Stimulated activated CD8-positive, alpha-beta memory T cell treated with anti-CD3 and anti-CD28 coated beads, Interleukin-4, amount 100 ng/mL, for 4 hours (primary cell): ENCODE data around the gene SURF1.
A peak's percentile ranks its signal among the peaks of the same experiment; 100 is the strongest.
"Not testable (repeated sequence)": the region's sequence is repeated elsewhere in the genome, so short reads cannot be mapped to it uniquely, and the experiment has no call there.

Source experiments
- DNase-seq, 2 donors: peaks; one replicate each; pipeline ENCODE4 v3.0.0-alpha.2; 2020; ENCODE audit warnings: low read depth in 2 of 2, low spot score in 1 of 2

Gene SURF1, protein sequence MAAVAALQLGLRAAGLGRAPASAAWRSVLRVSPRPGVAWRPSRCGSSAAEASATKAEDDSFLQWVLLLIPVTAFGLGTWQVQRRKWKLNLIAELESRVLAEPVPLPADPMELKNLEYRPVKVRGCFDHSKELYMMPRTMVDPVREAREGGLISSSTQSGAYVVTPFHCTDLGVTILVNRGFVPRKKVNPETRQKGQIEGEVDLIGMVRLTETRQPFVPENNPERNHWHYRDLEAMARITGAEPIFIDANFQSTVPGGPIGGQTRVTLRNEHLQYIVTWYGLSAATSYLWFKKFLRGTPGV

GRCh38 chr9:133356391-133357091 lies at the start of gene SURF1, which contains the start of gene SURF2:
Gene SURF1, minus strand, starts transcription at chr9:133356487. Its CDS starts 34 bp downstream, at chr9:133356453.
Gene SURF2, plus strand, starts transcription at chr9:133356550. Its CDS starts 43 bp downstream, at chr9:133356593.
- DNase-seq: peak; percentile 70 to 81

DNA sequence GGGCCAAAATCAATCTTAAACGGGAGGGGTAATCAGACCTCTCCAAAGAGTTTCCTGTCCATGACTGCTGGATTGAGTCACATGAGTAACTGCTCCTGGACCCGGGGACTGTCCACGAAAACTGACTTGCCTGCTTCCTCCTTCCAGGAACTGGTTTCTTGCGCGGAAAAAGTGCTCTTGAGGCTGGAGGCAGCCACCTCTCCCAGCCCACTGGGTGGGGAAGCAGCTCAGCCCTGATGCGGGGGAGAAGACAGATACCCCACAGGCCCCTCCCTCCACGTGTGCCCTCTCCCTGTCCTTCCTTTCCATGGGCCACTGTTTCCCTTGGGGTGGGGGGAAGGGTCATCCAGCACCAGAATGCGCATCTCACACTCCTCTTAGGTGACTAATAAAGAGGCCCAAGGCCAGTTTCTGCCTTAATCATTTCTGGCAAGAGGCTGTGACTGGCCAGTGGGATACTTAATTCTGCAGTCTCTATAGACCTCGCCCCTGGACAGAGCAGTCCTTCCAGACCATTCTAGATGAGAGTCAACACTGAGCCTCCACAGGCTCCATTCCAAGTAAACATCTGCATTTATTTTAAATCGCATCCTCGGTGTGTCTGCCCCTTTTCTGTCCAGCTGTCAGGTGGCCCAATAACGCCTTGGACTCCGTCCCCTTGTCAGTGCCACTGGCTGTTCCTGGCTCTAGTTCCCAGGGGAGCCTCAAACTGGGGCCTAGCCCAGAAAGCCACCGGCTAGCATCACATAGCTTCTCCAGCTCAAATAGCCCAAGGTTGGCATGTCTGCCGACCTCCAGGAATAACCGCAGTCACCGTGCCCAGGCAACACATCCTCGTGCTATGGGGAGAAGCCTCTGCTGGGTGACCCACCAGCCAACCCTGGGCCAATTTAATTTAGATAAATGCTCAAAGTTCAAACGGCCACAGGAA lies 49.5 kb upstream of the SURF1 start:
- no peak for DNase-seq

DNA sequence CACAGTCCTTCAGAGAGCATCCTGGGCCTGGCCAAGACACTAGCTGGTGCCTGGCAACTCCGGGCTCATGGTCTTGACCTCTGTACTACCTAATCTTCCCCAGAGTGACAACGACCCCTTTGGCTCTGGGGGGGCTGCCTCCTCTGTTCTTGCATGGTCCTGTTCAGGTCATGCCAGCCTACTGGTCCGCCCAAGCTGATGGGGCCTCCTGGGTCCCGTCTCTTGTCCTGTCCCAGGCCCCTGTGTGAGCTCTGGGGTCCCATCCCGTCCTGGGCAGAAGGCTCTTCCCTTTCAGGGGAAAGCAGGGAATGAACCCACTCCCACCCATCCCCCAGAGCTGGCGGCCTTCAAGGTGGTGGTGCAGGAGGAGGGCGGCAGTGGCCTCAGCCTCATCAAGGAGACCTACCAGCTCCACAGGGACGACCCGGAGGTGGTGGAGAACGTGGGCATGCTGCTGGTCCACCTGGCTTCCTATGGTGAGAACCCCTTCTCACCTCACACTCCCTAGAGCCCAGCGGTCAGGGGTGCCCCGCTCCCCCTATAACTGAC lies 48.2 kb upstream of the SURF1 start:
- no peak for DNase-seq

DNA sequence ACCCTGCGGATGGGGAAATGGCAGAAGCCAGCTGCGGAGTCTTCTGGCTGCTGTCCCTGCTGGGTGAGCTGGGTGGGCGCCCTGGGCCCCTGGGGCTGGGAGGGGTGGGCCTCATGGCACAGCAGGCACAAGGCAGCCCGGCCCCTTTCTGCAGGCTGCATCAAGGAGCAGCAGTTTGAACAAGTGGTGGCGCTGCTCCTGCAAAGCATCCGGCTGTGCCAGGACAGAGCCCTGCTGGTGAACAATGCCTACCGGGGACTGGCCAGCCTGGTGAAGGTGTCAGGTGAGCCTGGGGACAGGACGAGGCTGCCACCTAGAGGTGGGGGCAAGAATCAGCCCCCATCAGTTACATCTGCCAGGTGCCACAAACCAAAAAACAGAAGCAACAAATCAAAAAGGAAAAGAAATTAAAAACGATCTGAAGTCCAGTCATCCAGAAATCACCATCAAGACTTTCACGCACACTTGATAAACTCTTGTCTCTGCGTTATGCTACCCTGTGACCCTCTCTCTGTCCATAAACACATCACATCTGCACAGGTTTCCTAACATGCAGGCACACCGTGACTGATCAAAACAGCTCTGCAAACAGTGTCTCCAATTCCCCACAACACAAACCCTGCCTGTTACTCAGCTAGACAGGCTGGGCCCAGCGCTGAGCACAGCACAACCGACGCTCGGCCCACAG lies 47.6 kb upstream of the SURF1 start:
- DNase-seq: peak; percentile 17 to 20

GRCh38 chr9:133402689-133403088 lies 46.4 kb upstream of the SURF1 start:
- no peak for DNase-seq

GRCh38 chr9:133401588-133401987 lies 45.3 kb upstream of the SURF1 start:
- DNase-seq: no peak

DNA sequence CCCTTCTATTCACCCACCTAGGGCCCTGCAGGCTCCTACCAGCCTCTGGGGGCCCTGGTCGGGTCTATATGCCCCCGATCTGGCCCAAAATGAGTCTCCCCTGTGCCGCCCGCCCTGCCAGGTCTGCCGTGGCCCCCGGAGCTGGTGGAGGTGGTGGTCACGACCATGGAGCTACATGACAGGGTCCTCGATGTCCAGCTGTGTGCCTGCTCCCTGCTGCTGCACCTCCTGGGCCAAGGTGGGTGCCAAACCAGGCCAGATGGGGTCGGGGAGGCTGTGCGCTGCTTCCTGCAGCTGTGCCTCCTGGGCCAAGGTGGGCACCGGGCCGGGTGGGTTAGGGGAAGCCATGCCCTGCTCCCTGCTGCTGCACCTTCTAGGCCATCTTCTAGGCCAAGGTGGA lies 44.0 kb upstream of the SURF1 start:
- DNase-seq: no peak

DNA sequence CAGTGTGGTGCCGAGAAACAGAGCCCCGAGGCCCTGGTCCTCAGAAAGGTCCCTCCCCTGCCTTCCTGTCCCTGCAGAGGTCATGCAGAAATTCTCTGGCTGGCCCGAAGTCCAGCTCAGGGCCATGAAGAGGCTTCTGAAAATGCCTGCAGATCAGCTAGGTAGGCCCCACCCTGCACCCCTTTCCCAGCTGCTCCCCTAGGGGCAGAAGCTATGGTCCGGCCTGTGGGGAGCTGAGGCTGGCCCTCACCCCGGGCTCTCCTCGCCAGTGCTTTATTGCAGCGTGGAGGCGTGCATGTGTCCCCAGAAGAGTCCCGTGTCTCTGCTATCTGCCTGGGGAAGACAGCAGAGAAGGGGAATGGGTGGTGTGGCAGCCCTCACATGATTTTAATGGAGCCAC lies 41.6 kb upstream of the SURF1 start:
- DNase-seq: no peak

DNA sequence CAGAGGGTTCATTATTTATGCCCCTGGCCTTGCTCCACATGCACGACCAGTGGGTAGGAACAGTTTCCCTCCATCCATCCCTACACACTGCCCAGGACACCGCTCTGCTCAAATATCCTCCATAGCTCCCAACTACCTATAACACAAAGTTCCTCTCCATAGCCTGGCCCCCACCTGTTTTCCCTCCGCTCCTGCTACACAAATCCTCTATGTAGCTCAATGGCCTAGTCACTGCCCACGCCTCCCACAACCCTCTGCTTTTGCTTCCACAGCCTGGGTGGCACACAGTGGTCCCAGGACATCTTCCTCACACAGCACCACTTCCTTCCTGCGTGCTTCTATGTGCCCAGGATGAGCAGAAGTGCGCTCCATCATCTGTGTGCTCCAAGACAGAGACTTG lies 41.1 kb upstream of the SURF1 start:
- no peak for DNase-seq

DNA sequence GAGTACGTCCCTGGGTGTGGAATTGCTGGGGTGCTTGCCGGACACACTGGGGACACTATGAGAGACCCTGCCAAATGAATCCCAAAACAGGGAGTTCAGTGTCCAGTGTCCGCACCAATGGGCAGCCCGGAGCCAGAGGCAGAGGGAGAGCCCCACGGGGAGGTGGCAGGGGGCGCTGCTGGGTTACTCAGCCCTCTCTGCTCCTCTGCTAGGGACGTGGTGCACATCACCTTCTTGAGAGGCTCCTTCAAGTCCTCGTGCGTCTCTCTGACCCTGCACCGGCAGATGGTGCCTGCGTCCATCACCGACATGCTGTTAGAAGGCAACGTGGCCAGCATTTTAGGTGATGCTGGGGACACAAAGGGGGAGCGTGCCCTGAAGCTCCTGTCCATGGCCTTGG lies 40.7 kb upstream of the SURF1 start:
- no peak for DNase-seq

DNA sequence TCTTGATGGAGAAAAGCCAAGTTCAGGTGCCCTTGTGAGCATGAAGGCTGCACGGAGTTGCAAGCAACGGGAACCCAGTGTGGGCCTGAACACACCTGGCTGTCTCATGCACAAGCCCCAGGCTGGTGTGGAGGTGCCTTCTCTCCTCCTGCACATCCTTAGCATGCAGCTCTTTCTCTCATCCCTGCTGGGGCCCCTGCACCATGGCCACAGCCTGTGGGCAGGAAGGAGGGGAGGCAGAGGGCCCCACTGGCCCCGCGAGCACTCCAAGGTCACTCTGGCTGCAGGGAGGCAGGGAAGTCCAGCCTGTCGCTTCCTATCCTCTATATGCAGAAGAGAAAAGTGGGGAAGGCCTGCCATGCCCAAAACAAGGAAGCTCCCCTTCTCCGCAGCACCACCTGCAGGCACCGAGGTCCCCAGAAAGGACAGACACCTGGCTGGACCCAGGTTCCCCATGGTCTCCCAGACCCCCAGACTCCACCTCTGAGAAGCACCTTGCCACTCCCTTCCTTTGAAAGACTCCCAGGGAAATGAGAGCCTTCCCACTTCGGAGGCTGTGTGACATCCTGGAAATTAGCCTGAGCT lies 38.5 kb upstream of the SURF1 start:
- DNase-seq: no peak

DNA sequence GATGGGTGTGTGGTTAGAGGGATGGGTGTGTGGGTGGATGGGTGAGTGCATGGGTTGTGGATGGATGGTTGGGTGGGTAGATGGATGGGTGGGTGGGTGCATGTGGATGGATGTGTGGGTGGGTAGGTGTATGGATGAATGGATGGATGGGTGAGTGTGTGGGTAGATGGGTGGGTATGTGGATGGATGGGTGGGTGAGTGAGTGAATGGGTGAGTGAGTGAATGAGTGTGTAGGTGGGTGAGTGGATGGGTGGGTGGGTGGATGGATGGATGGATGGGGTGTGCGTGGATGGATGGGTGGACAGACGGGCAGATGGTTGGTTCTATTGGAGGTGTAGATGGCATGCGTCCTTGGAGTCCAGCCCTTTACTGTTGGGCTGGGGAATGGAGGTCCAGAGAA lies 37.1 kb upstream of the SURF1 start:
- no peak for DNase-seq

DNA sequence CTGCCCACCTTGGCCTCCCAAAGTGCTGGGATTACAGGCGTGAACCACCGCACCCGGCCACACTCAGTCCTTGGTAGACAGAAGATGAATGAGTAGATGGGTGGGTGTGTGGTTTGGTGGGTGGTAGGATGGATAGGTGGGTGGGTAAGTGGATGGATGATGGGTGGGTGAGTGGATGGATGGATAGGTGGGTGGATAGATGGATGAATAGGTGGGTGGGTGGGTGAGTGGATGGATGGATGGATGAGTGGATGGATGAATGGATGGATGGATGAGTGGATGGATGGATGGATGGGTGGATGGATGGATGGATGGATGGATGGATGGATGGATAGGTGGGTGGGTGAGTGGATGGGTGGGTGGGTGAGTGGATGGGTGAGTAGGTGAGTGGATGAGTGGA lies 36.0 kb upstream of the SURF1 start:
- not testable (repeated sequence) for DNase-seq

- DNase-seq: not testable (repeated sequence)
Observed at GRCh38 chr9:133391449-133391848, 35.2 kb upstream of the SURF1 start.

DNA sequence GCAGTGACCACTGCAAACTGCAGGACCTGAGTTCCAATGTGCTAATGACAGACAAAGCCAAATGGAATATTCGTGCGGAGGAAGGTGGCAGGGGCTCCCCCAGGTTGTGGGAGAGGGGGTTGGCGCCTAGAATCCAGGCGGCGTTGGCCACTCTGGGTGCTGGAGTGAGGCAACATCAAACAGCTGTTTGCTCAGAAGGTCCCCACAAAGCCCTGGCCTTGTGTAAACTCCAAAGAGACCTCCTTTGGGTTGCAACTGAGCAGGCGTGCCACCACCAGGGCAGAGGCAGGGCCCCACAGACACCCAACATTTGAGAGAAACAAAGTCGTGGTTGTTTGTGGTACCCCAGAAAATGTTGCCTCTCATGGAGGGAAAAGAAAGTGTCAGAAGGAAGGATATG lies 34.4 kb upstream of the SURF1 start:
- no peak for DNase-seq

DNA sequence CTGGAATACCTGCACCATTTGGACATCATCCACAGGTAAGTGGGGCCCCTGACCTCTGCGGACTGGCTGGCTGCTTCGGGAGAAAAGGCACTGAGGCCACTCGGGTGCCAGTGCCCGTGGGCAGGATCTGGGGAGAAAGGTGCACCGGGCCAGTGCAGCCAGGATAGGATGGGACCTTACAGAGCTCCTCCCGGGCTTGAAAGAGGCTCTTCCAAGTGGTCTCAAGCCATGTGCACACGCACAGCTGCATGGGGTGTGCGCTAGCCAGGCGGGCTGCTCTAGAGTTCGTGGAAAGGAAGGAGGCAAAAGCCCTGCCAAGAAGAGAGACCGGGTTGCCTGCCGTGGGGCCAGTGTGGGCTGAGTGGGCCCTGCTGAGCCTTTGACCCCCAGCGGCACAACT lies 33.3 kb upstream of the SURF1 start:
- no peak for DNase-seq

DNA sequence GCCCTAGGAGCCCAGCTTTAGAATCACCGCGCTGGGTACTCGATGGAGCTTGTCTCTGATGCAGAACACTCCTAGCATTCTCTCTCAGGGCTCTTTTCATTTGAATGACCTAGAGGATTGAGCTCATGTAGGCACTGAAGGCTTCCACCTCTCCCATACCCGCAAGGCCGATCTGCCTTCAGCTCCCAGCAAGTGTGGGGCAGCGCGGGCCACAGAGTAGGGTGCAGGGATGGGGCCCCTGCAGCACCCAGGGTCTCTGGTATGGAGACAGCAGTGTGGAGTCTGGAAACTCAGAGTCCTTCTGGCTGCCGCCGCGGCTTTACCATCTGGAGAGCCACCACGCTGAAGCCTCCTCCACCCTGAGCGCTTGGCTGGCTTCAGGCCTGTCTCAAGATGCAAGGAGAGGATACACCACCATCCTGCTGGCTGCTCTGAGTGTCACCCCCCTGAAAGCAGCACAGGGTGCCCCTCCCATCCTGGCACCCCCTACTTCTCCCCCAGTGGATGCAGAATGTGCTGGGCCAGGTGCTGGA lies 32.8 kb upstream of the SURF1 start:
- DNase-seq: no peak

DNA sequence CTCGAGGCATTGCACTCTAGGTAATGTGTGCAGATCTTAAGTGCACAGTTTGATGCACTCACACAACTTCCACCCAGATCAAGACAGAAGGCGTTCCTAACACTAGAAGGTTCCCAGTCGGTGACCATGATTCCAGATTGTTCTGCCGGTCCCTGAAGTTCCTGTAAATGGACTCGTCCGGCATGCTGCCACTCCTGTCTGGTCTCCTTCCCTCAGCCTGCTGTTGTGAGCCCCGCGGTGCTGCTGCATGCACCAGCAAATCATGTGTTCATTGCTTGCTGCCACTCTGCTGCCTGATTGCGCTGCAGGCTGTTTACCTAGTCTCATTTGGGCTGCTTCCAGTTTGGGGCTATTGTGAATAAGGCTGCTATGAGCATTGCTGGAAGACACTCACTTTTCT lies 31.4 kb upstream of the SURF1 start:
- no peak for DNase-seq

DNA sequence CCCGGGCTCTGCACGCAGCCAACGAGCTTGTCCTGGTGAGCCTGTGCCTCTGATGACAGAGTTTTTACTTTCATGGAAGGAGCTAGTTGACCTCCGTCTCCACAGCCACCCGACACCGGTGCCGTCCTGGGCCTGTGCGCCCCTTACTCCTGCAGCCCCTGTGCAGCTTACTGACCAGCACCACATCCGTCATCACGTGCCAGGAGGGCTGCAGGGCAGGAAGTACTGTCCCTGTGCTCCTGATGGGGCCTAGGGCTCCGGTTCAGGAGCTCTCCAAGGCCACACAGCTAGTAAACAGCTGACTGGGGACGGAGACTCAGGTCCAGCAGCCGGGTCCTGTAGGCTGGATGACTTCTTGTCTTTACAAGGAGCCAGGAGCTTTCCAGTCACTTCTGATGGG lies 30.1 kb upstream of the SURF1 start:
- DNase-seq: no peak

DNA sequence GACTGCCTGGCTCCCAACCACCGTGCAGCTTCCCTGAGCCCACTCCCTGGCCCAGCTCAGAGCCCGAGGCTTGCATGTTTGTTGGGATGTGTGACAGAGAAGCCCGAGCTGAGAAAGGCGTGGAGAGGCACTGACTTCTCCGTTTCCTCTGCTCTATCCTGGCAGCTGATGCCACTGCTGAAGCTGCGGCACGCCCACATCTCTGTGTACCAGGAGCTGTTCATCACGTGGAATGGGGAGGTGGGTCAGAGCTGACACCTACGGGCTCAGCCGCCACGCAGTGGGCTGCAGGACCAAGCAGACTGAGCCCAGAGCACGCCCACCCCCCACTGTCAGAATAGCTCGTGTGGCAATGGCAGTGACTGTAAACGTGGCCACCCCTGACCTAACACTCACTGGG lies 29.2 kb upstream of the SURF1 start:
- DNase-seq: no peak
